GM12872 (cell line): ENCODE results near the gene IL7R.

ENCODE experiments used
- TF ChIP-seq, protein P1 (sequence below): IDR thresholded peaks from 3 replicates; pipeline ENCODE4 v1.5.1; 2011; ENCODE audit warnings: low read depth, mild to moderate bottlenecking, low read length, moderate library complexity; ENCODE audit not compliant: insufficient read depth

IL7R gene

DNA sequence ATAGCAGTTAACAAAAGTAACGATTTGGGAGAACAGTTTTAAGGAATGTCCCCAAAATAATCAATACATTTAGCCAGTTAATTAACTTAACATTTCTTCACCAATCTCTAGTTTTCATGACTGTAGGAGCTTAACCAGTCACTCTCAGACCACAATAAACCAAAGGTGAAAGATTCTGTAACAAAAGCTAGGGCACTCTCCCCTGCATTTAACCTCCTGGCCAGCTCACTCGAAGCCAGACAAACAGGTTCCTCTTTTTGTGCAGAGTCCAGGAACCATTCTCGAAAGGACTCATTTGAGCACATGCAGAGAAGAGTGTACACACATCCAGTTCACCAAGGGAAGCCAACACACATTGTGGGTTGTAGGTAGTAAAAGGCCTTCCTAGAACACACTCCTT is 6.5 kb downstream of the IL7R start:
- TF ChIP-seq, protein P1, sequence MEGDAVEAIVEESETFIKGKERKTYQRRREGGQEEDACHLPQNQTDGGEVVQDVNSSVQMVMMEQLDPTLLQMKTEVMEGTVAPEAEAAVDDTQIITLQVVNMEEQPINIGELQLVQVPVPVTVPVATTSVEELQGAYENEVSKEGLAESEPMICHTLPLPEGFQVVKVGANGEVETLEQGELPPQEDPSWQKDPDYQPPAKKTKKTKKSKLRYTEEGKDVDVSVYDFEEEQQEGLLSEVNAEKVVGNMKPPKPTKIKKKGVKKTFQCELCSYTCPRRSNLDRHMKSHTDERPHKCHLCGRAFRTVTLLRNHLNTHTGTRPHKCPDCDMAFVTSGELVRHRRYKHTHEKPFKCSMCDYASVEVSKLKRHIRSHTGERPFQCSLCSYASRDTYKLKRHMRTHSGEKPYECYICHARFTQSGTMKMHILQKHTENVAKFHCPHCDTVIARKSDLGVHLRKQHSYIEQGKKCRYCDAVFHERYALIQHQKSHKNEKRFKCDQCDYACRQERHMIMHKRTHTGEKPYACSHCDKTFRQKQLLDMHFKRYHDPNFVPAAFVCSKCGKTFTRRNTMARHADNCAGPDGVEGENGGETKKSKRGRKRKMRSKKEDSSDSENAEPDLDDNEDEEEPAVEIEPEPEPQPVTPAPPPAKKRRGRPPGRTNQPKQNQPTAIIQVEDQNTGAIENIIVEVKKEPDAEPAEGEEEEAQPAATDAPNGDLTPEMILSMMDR = no peak

DNA sequence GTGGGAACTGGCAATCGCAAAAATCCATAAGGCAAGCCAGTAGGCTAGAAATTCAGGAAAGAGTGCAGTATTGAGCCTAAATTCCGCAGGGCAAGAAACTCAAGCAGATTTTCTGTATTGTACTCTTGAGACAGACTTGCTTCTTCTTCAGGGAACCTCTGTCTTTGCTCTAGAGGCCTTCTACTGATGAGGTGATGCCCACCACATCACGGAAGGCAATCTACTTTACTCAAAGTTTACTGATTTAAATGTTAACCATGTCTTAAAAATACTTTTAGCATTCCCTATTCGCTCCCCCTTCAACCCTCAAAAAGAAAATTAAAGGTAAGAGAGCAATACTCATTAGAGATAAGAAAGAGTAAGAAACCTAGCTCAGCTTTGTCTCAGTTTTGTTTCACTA is 11.3 kb downstream of the IL7R start:
- TF ChIP-seq, protein P1 = no peak

DNA sequence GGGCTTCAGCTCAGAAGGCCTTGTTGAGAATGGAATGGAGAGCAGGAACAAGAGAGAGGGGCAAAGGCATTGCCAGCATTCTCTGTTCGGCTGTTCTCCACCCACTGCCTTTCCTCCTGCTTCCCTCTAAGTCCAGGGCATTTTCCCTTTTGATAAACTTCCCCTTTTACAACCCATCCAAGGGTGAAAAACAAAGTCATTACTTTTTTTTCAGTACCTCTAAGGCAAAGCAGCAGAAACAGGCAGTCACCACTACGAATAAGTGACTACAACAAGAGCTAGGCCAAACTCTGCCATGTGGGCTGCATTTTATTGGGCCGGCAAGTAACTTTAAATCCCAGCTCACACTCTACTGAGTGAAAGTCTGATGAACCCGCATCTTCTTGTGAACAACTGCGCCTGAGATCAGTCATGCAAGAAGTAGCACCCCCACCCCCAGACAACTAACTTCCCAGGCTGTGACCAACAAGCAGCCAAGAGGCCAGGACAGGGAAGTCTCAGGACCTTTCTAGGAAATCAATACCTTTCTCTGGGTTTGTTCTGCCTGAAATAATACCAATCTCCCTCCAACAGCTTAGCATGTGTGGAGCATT is 13.1 kb downstream of the IL7R start:
- TF ChIP-seq, protein P1 = no peak

DNA sequence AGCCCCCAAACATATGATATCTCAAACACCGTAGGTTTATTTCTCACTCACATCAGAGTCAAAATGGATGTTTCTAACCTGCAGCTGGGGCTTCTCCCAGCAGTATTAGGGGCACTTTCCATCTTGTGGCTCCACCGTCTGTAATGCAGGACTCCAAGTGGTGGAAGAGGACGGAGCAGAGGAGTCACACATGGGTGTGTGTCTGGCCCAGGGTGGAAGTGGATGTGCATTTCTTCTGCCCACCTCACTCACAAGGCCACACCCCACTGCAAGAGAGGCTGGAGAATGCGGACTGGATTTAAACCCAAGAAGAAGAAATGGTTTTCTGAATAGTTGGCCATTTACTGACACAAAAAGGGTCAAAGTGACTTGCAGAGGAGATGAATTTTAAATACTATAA is 13.9 kb downstream of the IL7R start:
- TF ChIP-seq, protein P1 = no peak

DNA sequence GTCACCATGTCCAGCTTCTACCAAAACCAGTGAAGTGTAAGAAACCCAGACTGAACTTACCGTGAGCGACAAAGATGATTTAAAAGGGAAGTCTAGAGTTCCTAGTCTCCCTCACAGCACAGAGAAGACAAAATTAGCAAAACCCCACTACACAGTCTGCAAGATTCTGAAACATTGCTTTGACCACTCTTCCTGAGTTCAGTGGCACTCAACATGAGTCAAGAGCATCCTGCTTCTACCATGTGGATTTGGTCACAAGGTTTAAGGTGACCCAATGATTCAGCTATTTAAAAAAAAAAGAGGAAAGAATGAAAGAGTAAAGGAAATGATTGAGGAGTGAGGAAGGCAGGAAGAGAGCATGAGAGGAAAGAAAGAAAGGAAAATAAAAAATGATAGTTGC is 19.8 kb downstream of the IL7R start:
- TF ChIP-seq, protein P1 = no peak

DNA sequence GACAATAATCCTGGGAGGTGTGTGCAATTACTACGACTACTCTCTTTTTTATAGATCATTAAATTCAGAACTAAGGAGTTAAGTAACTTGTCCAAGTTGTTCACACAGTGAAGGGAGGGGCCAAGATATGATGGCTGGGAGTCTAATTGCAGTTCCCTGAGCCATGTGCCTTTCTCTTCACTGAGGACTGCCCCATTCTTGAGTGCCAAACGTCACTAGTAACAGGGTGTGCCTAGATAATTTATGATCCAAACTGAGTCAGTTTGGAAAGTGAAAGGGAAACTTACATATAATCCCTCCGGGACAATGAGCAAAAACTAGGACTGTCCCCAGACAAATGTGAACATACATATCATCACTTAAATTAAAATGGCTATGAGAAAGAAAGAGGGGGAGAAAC is 20.2 kb downstream of the IL7R start:
- TF ChIP-seq, protein P1 = no peak

DNA sequence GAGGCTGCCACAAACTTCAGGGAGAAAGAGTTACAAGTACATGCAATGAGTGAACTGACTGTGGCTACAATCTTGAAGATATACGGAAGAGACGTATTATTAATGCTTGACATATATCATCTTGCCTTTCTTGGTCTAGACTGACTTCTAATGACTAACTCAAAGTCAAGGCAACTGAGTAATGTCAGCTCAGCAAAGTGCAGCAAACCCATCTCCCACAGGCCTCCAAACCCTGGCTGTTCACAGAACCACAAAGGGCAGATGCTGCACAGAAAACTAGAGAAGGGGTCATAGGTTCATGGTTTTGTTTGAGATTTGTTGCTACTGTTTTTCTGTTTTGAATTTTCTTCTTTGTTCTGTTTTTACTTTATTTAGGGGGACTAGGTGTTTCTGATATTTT is 21.0 kb downstream of the IL7R start:
- TF ChIP-seq, protein P1 = no peak

DNA sequence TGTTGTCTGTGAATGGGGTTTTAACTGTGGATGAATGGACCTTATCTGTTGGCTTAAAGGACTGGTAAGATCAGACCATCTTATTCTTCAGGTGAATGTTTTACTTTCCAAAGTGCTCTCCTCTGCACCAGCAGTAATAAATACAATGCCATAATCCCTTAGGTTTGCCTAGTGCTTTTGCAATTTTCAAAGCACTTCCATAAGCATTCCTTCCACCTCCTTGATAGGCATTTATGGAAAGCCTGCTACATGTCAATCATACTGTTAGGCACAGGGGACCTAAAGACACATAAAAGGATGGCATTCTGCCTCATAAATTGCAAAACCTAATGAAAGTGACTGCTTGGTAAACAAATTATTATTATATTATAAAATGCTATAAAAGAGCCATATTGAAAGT is 21.4 kb downstream of the IL7R start:
- TF ChIP-seq, protein P1 = no peak
